Psoas muscle (tissue), 8 donors: ENCODE measurements around the gene CKM. TPM values are rescaled to one million over a fixed set of nuclear protein-coding genes. Genes with fewer than 3 reads are reported as not detected.
"Not testable (repeated sequence)": the region's sequence is repeated elsewhere in the genome, so short reads cannot be mapped to it uniquely, and the experiment has no call there.

ENCODE experiments used
- ATAC-seq, 4 donors: fragments of 200-7000 bp; cut with Tn5 transposase; one replicate each; pipeline ENCODE4 v1.9.1; 2020; ENCODE audit warnings: moderate library complexity in 3 of 4, mild to moderate bottlenecking in 2 of 4
- DNase-seq, 2 donors: peaks; one replicate each; pipeline ENCODE4 v3.0.0-alpha.2; 2020
- H3K27ac ChIP-seq: fragments of 200-600 bp; one replicate; pipeline ENCODE4 v1.8.0; 2022
- H3K27me3 ChIP-seq, 3 donors: fragments of 200-600 bp in 1 of 3; one replicate each; pipeline versions ENCODE4 v1.6.1 to v1.8.0; 2013 to 2022; ENCODE audit warnings: low read length in 2 of 3, mild to moderate bottlenecking in 2 of 3, moderate library complexity in 1 of 3; ENCODE audit not compliant: insufficient read depth in 3 of 3
- H3K36me3 ChIP-seq, 2 donors: fragments of 200-600 bp in 1 of 2; one replicate each; pipeline versions ENCODE4 v1.6.1 to v1.8.0; 2013 to 2022; ENCODE audit warnings: low read depth in 1 of 2, mild to moderate bottlenecking in 1 of 2, moderate library complexity in 1 of 2; ENCODE audit not compliant: insufficient read depth in 1 of 2
- H3K4me1 ChIP-seq: fragments of 200-600 bp; one replicate; pipeline ENCODE4 v1.8.0; 2022
- H3K4me3 ChIP-seq: fragments of 200-600 bp; one replicate; pipeline ENCODE4 v1.8.0; 2022; ENCODE audit warnings: mild to moderate bottlenecking
- H3K9me3 ChIP-seq: fragments of 200-600 bp; one replicate; pipeline ENCODE4 v1.8.0; 2022
- CTCF ChIP-seq: fragments of 200-600 bp; IDR thresholded peaks from one replicate; pipeline ENCODE4 v1.8.0; 2022; ENCODE audit warnings: antibody characterized with exemption
- WGBS, 3 donors: extraction: QIAGEN DNeasy Blood & Tissue Kit; methylation state at CpG; one replicate each; pipeline versions ENCODE4 v1.1.6 to v1.1.7; 2013; 5-methylcytosine and 5-hydroxymethylcytosine counted together
- intact Hi-C, 2 donors: fragments of 100-400 bp; cut with DNase I; formaldehyde crosslinking; loops; one replicate each; pipeline versions ENCODE4 v1.11.0 to v1.14.2; 2022
- polyA plus RNA-seq, 3 donors: library from polyadenylated mRNA; stranded (reverse); fragments of 200-250 nt; gene quantifications; one replicate each; pipeline ENCODE4 v1.2.3, GENCODE V29; 2013
- total RNA-seq, 4 donors: library from RNA; stranded (reverse); fragmentation: NEBNext Ultra II Directional in 2 of 4; extraction: Animal tissue kit (Norgen Biotek cat#: 25700) in 2 of 4; gene quantifications; one replicate each; pipeline versions ENCODE4 v1.2.1 to v1.2.4, GENCODE V29; 2021 to 2023
- donor health status: healthy with polysubstance abuse.
- donor health status: DM: no; HTN: no; CAD: no; lungs with moderate emphysema.
- donor health status: Bipolar disorder and iron deficiency.
- donor health status: healthy.
- donor health status: DM: yes; HTN: yes; CAD: no.
- donor health status: DM: no; HTN: no; CAD: no.
- donor health status: DM: no; HTN: no; CAD: no.
- donor health status: DM: yes; HTN: yes; CAD: no.

CKM gene
- total and polyA plus RNA-seq, 7 donors: 9,503 to 23,818 (median 15,775) TPM

GRCh38 chr19:45321848-45322247 is 827 bp downstream of the CKM start:
- DNase-seq: peak; percentile 69 to 86
- H3K4me1 ChIP-seq: peaks cover 18% of the 10 kb centered on the region
- no peak for TF ChIP-seq CTCF
- peak overlapping the region; percentile 66 for H3K4me3 ChIP-seq
- H3K36me3 ChIP-seq: peaks cover 0 to 23% of the 10 kb centered on the region in 2 donors
- H3K9me3 ChIP-seq: no peaks in the 10 kb centered on the region
- H3K27ac ChIP-seq: peak overlapping the region; percentile 97
- ATAC-seq: peak; percentile 56 to 63 (median 59)
- 19 to 20% (median 19%) methylated on average over 6 to 7 of the region's 7 CpGs for WGBS, 3 donors
- intact Hi-C loops: loop anchor here in 1 of 2 donors (10.0 kb wide), 1 partner anchor 173 kb away; the partner anchor contains the start of genes PPM1N and RTN2
- H3K27me3 ChIP-seq: no peaks in the 10 kb centered on the region

GRCh38 chr19:45320997-45321775 is 1.5 kb downstream of the CKM start:
- Histone ChIP-seq H3K4me1 (peaks cover 21% of the 10 kb centered on the region), H3K27me3 (no peaks in the 10 kb centered on the region), H3K9me3 (no peaks in the 10 kb centered on the region), H3K27ac (peak overlapping the region; percentile 97), H3K4me3 (peak overlapping the region; percentile 66), H3K36me3 (peaks cover 0 to 30% of the 10 kb centered on the region in 2 donors)
- intact Hi-C loops: loop anchor here in 1 of 2 donors (10.0 kb wide), 1 partner anchor 174 kb away; the partner anchor contains the start of genes PPM1N and RTN2
- no peak for TF ChIP-seq CTCF
- DNase-seq: no peak
- ATAC-seq: no peak
- 26 to 46% (median 34%) methylated on average over 12 of the region's 12 CpGs for WGBS, 3 donors

GRCh38 chr19:45315304-45315703 is 7.4 kb downstream of the CKM start:
- peaks cover 57% of the 10 kb centered on the region for H3K4me1 ChIP-seq
- peaks cover 0 to 80% of the 10 kb centered on the region in 2 donors for H3K36me3 ChIP-seq
- ATAC-seq (no peak), DNase-seq (no peak)
- WGBS, 3 donors: 41 to 59% (median 41%) methylated on average over 15 to 21 of the region's 21 CpGs
- no peak overlapping the region for H3K4me3 ChIP-seq
- no peak for TF ChIP-seq CTCF
- intact Hi-C loops: no loop called here
- peak overlapping the region; percentile 86 for H3K27ac ChIP-seq
- no peaks in the 10 kb centered on the region for H3K9me3 ChIP-seq
- no peaks in the 10 kb centered on the region for H3K27me3 ChIP-seq

GRCh38 chr19:45314708-45315245 is 7.9 kb downstream of the CKM start:
- Histone ChIP-seq H3K27ac (peak overlapping the region; percentile 86), H3K4me3 (no peak overlapping the region), H3K36me3 (peaks cover 0 to 80% of the 10 kb centered on the region in 2 donors), H3K4me1 (peaks cover 52% of the 10 kb centered on the region), H3K27me3 (no peaks in the 10 kb centered on the region), H3K9me3 (no peaks in the 10 kb centered on the region)
- 49 to 67% (median 52%) methylated on average over 8 of the region's 8 CpGs for WGBS, 3 donors
- ATAC-seq (no peak), DNase-seq (no peak)
- TF ChIP-seq CTCF: no peak
- intact Hi-C loops: no loop called here

GRCh38 chr19:45312285-45312684 is 10.4 kb downstream of the CKM start:
- DNase-seq, H3K9me3 ChIP-seq, H3K4me3 ChIP-seq, intact Hi-C loops, H3K27me3 ChIP-seq, ATAC-seq: not testable (repeated sequence)
- 58 to 67% (median 62%) methylated on average over 14 of the region's 14 CpGs for WGBS, 3 donors
- peak overlapping the region; percentile 86 for H3K27ac ChIP-seq
- H3K4me1 ChIP-seq: peaks cover 55% of the 10 kb centered on the region
- peaks cover 0 to 81% of the 10 kb centered on the region in 2 donors for H3K36me3 ChIP-seq
